ENCODE results near the gene HSD17B11. TPM values are rescaled to one million over a fixed set of nuclear protein-coding genes. Genes with fewer than 3 reads are reported as not detected.

Gene HSD17B11
- total and polyA plus RNA-seq, 2 donors (not counting 1 experiment from before 2014, with no cell fraction given), result 26.5 to 62.2 TPM

GRCh38 chr4:87304745-87305432 lies 86.1 kb downstream of the HSD17B11 start:
- Mint-ChIP-seq H3K4me1 (no peaks in the 10 kb centered on the region), H3K9me3 (ENCODE audit: insufficient read depth) (no peaks in the 10 kb centered on the region), H3K27ac (no peak overlapping the region), H3K27me3 (no peaks in the 10 kb centered on the region), H3K4me3 (no peak overlapping the region)
- Histone ChIP-seq H3K4me2 (replicated peaks; ENCODE audit: low read depth, low read length, poor library complexity, severe bottlenecking) (no peak overlapping the region), H3K36me3 (replicated peaks in 1 of 2; ENCODE audit: control extremely low read depth in 1 of 2, control insufficient read depth in 1 of 2, extremely low read depth in 1 of 2, insufficient read depth in 2 of 2, low read length in 1 of 2) (no peaks in the 10 kb centered on the region), H3K4me1 (ENCODE audit: control insufficient read depth in 2 of 2, insufficient read depth in 2 of 2, low read length in 2 of 2) (no peaks in the 10 kb centered on the region), H3K27me3 (replicated peaks in 1 of 4; ENCODE audit: control extremely low read depth in 1 of 4, control insufficient read depth in 3 of 4, insufficient read depth in 4 of 4, low read length in 3 of 4) (no peaks in the 10 kb centered on the region), H3K79me2 (ENCODE audit: control insufficient read depth, insufficient read depth, low read length) (no peaks in the 10 kb centered on the region), H2AFZ (ENCODE audit: insufficient read depth, low read depth, low read length, poor library complexity, severe bottlenecking) (no peak overlapping the region), H4K20me1 (ENCODE audit: control insufficient read depth, insufficient read depth, low read length, poor library complexity, severe bottlenecking) (no peaks in the 10 kb centered on the region), H3K9me3 (ENCODE audit: control extremely low read depth in 1 of 3, control insufficient read depth in 2 of 3, insufficient read depth in 1 of 3, low read length in 2 of 3) (no peaks in the 10 kb centered on the region), H3K27ac (ENCODE audit: low read length in 2 of 2) (no peak overlapping the region), H3K4me3 (ENCODE audit: control extremely low read depth in 1 of 5, extremely low read depth in 1 of 5, insufficient read depth in 1 of 5, low read depth in 2 of 5, low read length in 4 of 5) (no peak overlapping the region), H3K9ac (ENCODE audit: low read length) (no peak overlapping the region)
- TF ChIP-seq CTCF (IDR thresholded peaks at IDR 0.05) (no peak), EZH2 (IDR thresholded peaks at IDR 0.05; ENCODE audit: borderline replicate concordance, insufficient read depth, low read depth, low read length, poor library complexity, severe bottlenecking) (no peak)
- WGBS (ENCODE audit: insufficient coverage), result no CpG with 5 or more reads among the region's 10 CpGs
- ATAC-seq (ENCODE audit: low read depth) (no peak), DNase-seq (no peak)
- intact Hi-C loops (cut with micrococcal nuclease), result no loop called here
- ChIA-PET POLR2A (no interaction called here), CTCF (no interaction called here)

DNA sequence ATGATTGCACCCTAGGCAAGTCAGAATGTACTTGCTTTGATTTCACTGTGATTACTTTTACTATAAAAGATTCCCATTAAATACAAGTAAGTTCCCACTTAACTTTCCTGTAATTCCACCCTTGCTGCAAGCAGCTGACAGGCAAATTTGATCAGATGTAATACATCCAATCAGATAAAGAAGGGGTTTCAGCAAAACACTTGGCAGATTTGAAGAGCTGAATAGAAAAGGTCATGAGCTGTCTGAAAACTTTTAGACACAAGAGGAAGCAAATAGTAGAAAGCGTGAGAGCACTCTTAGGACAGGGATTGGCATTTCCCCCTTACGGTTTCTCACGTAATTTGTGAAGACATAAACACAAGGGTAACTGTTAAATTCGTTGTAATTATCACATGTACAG lies 91.1 kb downstream of the HSD17B11 start:
- H3K9ac ChIP-seq (ENCODE audit: low read length), result no peak overlapping the region
- H3K9me3 Mint-ChIP-seq (ENCODE audit: insufficient read depth), result no peaks in the 10 kb centered on the region
- H3K27me3 ChIP-seq (replicated peaks in 1 of 4; ENCODE audit: control extremely low read depth in 1 of 4, control insufficient read depth in 3 of 4, insufficient read depth in 4 of 4, low read length in 3 of 4), result no peaks in the 10 kb centered on the region
- intact Hi-C loops (cut with micrococcal nuclease), result no loop called here
- ChIA-PET CTCF (no interaction called here), POLR2A (no interaction called here)
- DNase-seq, result no peak
- no peak overlapping the region for H3K4me3 ChIP-seq (ENCODE audit: control extremely low read depth in 1 of 5, extremely low read depth in 1 of 5, insufficient read depth in 1 of 5, low read depth in 2 of 5, low read length in 4 of 5)
- H3K27ac Mint-ChIP-seq, result no peak overlapping the region
- H3K4me1 Mint-ChIP-seq, result no peaks in the 10 kb centered on the region
- H3K27me3 Mint-ChIP-seq, result no peaks in the 10 kb centered on the region
- peaks cover 0 to 2% (median 0%) of the 10 kb centered on the region in 3 donors for H3K9me3 ChIP-seq (ENCODE audit: control extremely low read depth in 1 of 3, control insufficient read depth in 2 of 3, insufficient read depth in 1 of 3, low read length in 2 of 3)
- H3K27ac ChIP-seq (ENCODE audit: low read length in 2 of 2), result no peak overlapping the region
- no peaks in the 10 kb centered on the region for H3K36me3 ChIP-seq (replicated peaks in 1 of 2; ENCODE audit: control extremely low read depth in 1 of 2, control insufficient read depth in 1 of 2, extremely low read depth in 1 of 2, insufficient read depth in 2 of 2, low read length in 1 of 2)
- no peaks in the 10 kb centered on the region for H3K79me2 ChIP-seq (ENCODE audit: control insufficient read depth, insufficient read depth, low read length)
- H3K4me3 Mint-ChIP-seq, result no peak overlapping the region
- H4K20me1 ChIP-seq (ENCODE audit: control insufficient read depth, insufficient read depth, low read length, poor library complexity, severe bottlenecking), result no peaks in the 10 kb centered on the region
- ATAC-seq (ENCODE audit: low read depth), result no peak
- no peaks in the 10 kb centered on the region for H3K4me1 ChIP-seq (ENCODE audit: control insufficient read depth in 2 of 2, insufficient read depth in 2 of 2, low read length in 2 of 2)
- 81% methylated on average over 3 of the region's 4 CpGs for WGBS (ENCODE audit: insufficient coverage)
- H2AFZ ChIP-seq (ENCODE audit: insufficient read depth, low read depth, low read length, poor library complexity, severe bottlenecking), result no peak overlapping the region
- TF ChIP-seq CTCF (IDR thresholded peaks at IDR 0.05) (no peak), EZH2 (IDR thresholded peaks at IDR 0.05; ENCODE audit: borderline replicate concordance, insufficient read depth, low read depth, low read length, poor library complexity, severe bottlenecking) (no peak)
- H3K4me2 ChIP-seq (replicated peaks; ENCODE audit: low read depth, low read length, poor library complexity, severe bottlenecking), result no peak overlapping the region
